HG02610 (cell line): ENCODE results near the gene TEPSIN.
A peak's percentile ranks its signal among the peaks of the same experiment; 100 is the strongest.

Source experiments
- ATAC-seq: cut with Tn5 transposase; IDR thresholded peaks from one replicate; pipeline ENCODE4 v1.9.1; 2021; ENCODE audit warnings: mild to moderate bottlenecking, moderate library complexity; ENCODE audit not compliant: unreplicated experiment

The TEPSIN gene

GRCh38 chr17:81238815-81239713 is at the start of gene TEPSIN, which contains the start of gene NDUFAF8:
Gene TEPSIN (minus strand): TSS chr17:81239055. CDS start chr17:81239033, 22 bp downstream.
Gene NDUFAF8 (plus strand): TSS chr17:81239318. CDS start chr17:81239364, 46 bp downstream.
- peak; percentile 93 for ATAC-seq

GRCh38 chr17:81287741-81288430 is 49.0 kb upstream of the TEPSIN start:
- no peak for ATAC-seq

- ATAC-seq: no peak
Observed at GRCh38 chr17:81287152-81287551, 48.3 kb upstream of the TEPSIN start.

- ATAC-seq: no peak
Observed at GRCh38 chr17:81286491-81287145, 47.8 kb upstream of the TEPSIN start.

- no peak for ATAC-seq
Observed at GRCh38 chr17:81285894-81286293, 47.0 kb upstream of the TEPSIN start.

- ATAC-seq: peak; percentile 41
Observed at GRCh38 chr17:81285179-81285878, 46.5 kb upstream of the TEPSIN start.

GRCh38 chr17:81282876-81283275 is 44.0 kb upstream of the TEPSIN start:
- ATAC-seq: no peak

GRCh38 chr17:81282141-81282540 is 43.3 kb upstream of the TEPSIN start:
- ATAC-seq: no peak

GRCh38 chr17:81280571-81280970 is 41.7 kb upstream of the TEPSIN start:
- no peak for ATAC-seq

GRCh38 chr17:81279278-81280275 is 40.7 kb upstream of the TEPSIN start:
- no peak for ATAC-seq

GRCh38 chr17:81278831-81279230 is 40.0 kb upstream of the TEPSIN start:
- no peak for ATAC-seq

GRCh38 chr17:81277946-81278693 is 39.3 kb upstream of the TEPSIN start:
- no peak for ATAC-seq

GRCh38 chr17:81277421-81277820 is 38.6 kb upstream of the TEPSIN start:
- ATAC-seq: no peak

GRCh38 chr17:81276781-81277180 is 37.9 kb upstream of the TEPSIN start:
- ATAC-seq: no peak

GRCh38 chr17:81274471-81274855 is 35.6 kb upstream of the TEPSIN start:
- ATAC-seq: no peak

- no peak for ATAC-seq
Observed at GRCh38 chr17:81273698-81274470, 35.0 kb upstream of the TEPSIN start.

GRCh38 chr17:81272616-81273015 is 33.8 kb upstream of the TEPSIN start:
- ATAC-seq: no peak

GRCh38 chr17:81271226-81271625 is 32.4 kb upstream of the TEPSIN start:
- ATAC-seq: no peak
